NCI-H345 treated with DMSO at 0.1 percent for 48 hours (cell line): ENCODE measurements around the gene REL.
"Not testable (repeated sequence)": the region's sequence is repeated elsewhere in the genome, so short reads cannot be mapped to it uniquely, and the experiment has no call there.

ENCODE experiments used
- DNase-seq: peaks from one replicate; lab custom pipeline; 2025; ENCODE audit not compliant: unreplicated experiment; lab: John Stamatoyannopoulos, UW

The REL gene

GRCh38 chr2:60881047-60881932 lies at the start of gene REL:
REL (plus strand) TSS chr2:60881574; CDS start chr2:60881841, 267 bp downstream.
- peak; percentile 71 for DNase-seq

GRCh38 chr2:60831921-60832320 lies 49.5 kb upstream of the REL start:
- DNase-seq = no peak

GRCh38 chr2:60832621-60833020 lies 48.8 kb upstream of the REL start:
- no peak for DNase-seq

DNA sequence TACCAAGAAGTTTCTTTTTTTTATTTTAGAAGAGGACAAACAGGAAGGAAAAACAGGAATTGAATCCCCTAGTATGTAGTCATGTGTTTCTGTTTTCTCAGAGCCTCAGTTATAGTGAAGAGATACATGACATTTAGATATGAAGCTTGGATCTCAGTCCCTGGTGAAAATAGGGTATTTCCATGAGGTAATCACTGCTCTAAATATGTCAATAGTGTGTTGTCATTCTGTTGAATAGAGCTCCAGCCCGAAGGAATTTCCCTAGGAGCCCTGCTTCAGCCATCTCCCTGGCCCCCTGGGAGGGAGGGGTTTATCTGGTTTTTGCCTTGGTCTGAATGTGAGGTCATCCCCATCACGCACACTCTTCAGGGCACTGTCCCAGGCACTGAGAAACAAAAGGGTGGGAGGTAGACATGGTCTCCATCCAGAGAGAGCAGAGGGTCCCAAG lies 47.1 kb upstream of the REL start:
- no peak for DNase-seq

DNA sequence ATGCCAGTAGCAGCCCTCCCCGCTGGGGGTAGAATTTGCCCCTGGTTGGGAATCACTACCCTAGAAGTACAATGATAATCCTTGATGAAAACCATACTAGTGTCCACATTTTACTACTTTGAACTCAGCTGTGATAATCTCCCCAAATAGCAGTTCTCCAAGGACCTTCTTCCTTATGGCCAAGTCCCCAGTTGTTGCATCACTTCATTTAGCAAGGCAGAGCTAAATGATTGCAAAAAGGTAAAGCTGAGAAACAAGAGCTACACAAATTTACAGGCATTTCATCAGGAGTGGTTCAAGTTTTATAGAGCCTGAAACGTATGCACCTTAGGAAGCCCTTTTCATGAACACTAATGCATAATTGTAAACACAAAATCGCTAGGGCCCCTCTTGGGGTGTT lies 44.9 kb upstream of the REL start:
- DNase-seq = no peak

- DNase-seq = no peak
Observed at GRCh38 chr2:60837123-60837522, 44.3 kb upstream of the REL start.

DNA sequence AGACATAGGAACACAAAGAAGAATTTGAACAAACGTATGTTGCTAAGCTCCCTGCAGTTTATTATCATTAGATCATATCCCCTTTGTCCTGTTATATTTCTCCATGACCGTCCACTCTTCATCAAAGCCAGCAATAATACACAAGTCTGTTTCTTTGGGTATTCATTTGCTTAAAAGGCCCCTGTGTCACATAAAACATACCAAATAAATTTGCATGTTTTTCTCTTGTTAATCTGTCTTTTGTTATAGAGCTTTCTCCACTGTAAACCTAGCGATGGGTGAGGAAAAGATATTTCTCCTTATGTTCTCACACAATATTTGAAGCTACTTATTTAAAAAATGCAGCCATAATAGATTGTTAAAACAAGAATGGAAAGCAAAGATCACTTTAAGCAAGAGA lies 42.9 kb upstream of the REL start:
- DNase-seq = no peak

DNA sequence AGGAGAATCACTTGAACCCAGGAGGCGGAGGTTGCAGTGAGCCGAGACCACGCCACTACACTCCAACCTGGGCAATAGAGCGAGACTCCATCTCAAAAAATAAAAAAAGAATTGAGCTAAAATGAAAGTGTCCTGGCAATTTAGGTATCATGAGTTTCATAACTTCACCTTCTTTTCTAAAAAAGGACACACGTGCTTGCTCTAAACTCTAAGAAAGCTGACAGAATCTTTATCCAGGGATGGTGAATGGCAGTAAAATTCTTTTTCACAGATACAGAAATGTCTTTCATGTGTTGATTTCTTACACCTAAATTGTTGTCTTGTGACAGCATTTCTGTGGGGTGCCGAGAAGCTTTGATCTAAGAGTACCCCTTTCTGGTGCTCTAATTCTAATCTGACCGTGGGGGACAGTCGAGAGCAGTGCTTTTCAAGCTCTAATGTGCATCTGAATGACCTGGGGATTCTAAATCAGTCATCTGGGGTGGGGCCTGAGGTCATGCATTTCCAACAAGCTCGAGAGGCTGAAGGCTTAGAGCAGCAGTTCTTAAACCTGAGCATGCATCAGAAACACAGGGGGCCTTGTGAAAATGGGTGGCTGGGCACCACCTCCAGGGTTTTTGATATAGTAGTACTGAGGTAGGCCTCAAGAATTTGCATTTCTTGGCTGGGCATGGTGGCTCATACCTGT lies 42.1 kb upstream of the REL start:
- DNase-seq = no peak

GRCh38 chr2:60840880-60841279 lies 40.5 kb upstream of the REL start:
- no peak for DNase-seq

DNA sequence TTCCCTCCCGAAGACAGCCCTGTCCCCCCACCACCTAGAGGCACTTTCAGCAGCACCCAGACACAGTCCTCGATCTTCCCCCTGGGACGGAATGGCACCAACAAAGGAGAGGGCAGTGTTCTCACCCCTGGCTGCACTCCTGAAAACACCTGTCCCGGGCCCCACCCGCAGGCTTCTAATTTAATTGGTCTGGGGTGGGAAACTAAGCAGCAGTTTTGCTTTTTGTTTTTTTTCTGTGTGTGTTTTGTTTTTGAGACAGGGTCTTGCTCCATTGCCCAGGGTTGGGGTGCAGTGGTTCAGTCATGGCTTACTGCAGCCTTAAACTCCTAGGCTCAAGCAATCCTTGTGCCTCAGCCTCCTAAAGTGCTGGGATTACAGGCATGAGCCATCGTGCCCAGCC lies 38.4 kb upstream of the REL start:
- DNase-seq = no peak

DNA sequence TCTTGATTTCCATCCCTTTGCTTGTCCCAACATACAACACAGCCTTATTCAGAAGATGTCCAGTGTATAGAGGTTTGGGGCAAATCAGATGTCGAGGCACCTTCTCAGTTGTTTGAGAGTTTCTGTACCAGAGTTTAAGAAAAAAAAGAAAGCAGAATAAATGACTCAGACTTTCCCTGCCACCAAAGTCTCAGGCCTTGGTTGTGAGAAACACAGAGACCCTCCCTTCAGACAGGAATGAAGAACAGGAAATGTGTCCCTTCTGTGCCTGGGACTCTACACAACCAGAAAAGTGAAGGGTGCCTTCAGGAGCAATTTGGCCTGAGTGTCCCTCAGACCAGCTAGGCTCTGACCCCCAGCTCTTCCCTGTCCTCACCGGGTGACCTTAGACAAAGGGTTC lies 37.3 kb upstream of the REL start:
- no peak for DNase-seq

DNA sequence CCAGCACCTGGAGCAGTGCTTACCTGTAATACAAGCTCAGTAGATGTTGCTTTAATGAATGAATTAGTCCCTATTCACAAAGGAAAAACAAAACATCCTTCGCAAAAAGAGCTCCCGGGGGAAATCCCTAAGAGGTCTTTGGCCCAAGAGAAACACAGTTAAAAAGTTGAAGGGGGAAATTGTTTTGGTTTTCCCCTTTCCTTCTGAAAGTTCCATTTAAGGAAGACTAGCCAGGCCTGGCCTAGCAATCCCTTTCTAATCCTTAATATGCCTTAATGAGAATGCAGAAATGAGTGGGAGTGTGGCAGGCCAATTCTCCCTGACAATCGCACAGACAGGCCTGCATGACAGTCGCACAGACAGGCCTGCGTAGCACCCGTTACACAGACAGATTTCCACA lies 33.5 kb upstream of the REL start:
- no peak for DNase-seq

- DNase-seq = no peak
Observed at GRCh38 chr2:60849187-60849586, 32.2 kb upstream of the REL start.

- DNase-seq = no peak
Observed at GRCh38 chr2:60852282-60852860, 29.0 kb upstream of the REL start.

- DNase-seq = no peak
Observed at GRCh38 chr2:60853531-60853930, 27.8 kb upstream of the REL start.

- no peak for DNase-seq
Observed at GRCh38 chr2:60855989-60856669, 25.2 kb upstream of the REL start.

- no peak for DNase-seq
Observed at GRCh38 chr2:60857056-60857455, 24.3 kb upstream of the REL start.

DNA sequence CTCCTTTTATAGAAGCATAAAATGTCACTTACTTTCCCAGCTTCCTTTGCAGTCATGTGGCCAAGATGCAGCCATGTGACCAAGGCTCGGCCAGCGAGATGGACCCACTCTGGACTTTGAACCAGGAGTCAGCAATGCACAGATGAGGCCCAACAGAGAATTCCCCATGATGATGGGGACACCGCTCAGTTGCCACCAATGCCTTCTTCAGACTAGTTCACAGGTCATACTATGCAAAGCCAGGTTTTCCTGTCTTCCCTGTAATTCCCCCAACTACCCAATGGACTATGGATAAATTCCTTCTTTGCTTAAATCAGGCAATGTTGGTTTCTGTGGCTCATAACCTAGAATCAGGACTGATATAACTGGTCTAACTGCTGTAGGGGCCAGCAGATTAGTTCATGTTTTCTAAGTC lies 22.5 kb upstream of the REL start:
- no peak for DNase-seq

DNA sequence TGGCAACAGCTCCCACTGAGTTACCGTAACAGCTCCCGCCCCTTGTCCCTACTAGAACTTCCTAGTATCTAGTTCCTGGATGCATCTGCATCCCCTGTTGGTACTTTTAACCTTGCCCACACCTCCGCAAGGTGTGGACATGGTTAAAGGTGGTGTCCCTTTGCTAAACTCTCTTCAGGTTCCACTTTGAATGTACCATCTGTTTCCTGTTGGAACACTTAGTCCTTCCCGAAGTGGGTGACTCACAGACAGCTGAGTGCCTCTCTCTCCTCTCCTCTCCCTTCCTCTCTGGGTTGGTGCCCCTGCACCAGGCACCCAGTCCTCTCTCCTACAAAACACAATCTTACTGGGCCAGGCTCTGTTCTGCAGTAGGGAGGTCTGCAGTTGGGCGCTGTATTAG lies 19.6 kb upstream of the REL start:
- no peak for DNase-seq

DNA sequence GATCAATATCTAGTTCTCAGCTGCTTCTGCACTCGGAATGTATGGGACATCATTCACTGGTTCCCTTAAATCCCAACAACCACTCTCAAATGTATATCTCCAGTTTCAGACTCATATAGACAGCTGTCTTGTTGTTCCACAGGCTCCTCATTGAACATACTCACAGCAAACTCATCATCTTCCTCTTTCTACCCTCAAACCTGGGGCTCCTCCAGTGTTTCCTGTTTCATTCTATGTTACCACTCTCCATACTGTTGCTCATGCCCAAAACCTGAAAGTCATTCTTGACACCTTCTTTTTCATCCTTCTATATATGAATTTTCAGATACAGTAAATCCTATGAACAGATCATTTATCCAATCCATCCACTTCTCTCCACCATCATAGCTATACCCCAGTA lies 18.7 kb upstream of the REL start:
- DNase-seq = no peak

- DNase-seq = not testable (repeated sequence)
Observed at GRCh38 chr2:60865361-60865760, 16.0 kb upstream of the REL start.
